Activated CD4-positive, CD25-positive, alpha-beta regulatory T cell treated with anti-CD3 and anti-CD28 coated beads, Interleukin-2, amount 50 U/mL, for 72 hours (primary cell): Measurements from ENCODE around the gene DSCAM.

Experiments
- DNase-seq: peaks from one replicate; pipeline ENCODE4 v3.0.0; 2021

The DSCAM gene

DNA sequence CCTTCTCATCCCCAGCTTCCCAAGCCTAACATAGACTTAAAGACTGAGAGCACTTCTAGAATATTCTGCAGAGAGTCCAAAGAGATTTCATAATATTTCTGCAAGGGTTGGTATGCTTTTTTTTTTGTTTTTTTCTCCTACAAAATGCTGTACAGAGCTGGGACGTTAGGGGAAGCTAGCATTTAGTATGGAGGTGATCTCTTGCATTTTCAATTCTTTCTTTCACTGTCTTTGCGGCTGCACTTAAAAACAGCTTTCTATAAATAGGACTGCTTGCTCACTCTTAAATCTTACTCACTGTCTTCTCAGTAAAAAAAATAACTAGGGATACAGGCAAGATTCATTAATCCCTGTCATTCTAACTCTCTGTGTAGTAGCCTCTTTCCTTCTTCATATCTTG lies 7.4 kb downstream of the DSCAM start:
- DNase-seq: no peak

- DNase-seq: no peak
Observed at GRCh38 chr21:40837456-40837855, 9.5 kb downstream of the DSCAM start.

- no peak for DNase-seq
Observed at GRCh38 chr21:40835184-40835694, 11.7 kb downstream of the DSCAM start.

DNA sequence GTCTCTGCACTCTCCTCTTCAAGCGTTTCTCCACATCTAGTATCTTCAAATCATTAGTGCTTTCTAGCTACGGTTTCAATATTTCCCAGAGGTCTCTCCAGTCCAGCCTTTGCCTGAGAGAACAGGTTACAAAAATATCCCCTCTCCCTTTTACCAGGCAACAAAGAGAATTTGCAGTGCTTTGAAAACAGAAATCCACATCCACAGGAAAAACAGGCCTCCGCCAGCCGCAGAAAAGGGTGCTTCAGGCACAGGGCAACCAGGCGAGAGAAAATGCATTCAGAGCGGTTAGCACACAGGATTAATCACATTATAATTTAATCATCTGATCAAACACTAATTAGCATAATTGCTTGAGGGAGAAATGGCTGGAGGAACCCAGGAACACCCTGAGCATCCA lies 13.8 kb downstream of the DSCAM start:
- DNase-seq: no peak

GRCh38 chr21:40832316-40832715 lies 14.6 kb downstream of the DSCAM start:
- no peak for DNase-seq

- no peak for DNase-seq
Observed at GRCh38 chr21:40830836-40831235, 16.1 kb downstream of the DSCAM start.

- DNase-seq: no peak
Observed at GRCh38 chr21:40829791-40830190, 17.2 kb downstream of the DSCAM start.

DNA sequence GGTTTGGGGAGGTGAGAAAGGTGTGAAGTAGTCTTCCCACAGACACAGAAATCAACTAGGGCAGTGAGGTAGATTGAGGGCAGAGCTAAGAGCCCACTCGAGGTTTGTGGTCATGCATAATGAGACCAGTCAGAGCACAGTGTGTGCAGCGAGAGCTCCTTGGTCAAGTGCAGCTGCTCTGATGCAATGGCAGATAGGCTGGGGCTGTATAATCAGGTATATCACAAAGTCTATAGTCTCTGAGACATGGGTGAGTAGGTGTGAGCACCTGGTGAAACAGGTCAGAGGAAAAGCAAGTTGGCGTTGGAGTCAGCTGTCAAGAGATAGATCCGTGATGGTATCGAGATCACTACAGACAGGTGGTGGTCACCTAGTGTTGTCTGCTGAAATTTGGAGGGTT lies 17.6 kb downstream of the DSCAM start:
- no peak for DNase-seq

DNA sequence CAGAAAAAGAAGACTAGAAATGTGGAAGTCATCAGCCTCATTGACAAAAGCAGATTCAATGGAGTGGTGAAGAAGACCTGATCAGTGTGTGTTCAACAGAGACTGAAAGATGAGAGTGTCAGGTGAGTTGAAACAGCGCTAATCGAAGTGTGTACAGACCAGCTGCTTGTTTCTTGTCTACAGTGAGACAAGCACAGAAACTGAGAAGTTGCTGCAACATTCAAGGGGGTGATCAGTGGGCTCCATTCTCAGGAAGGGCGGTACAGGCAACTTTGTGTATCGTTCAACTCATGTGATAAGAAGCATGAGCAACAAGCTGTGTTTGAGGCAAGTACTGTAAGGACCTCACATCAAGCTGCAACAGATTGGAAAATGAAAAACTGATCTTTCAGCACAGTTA lies 19.4 kb downstream of the DSCAM start:
- no peak for DNase-seq

DNA sequence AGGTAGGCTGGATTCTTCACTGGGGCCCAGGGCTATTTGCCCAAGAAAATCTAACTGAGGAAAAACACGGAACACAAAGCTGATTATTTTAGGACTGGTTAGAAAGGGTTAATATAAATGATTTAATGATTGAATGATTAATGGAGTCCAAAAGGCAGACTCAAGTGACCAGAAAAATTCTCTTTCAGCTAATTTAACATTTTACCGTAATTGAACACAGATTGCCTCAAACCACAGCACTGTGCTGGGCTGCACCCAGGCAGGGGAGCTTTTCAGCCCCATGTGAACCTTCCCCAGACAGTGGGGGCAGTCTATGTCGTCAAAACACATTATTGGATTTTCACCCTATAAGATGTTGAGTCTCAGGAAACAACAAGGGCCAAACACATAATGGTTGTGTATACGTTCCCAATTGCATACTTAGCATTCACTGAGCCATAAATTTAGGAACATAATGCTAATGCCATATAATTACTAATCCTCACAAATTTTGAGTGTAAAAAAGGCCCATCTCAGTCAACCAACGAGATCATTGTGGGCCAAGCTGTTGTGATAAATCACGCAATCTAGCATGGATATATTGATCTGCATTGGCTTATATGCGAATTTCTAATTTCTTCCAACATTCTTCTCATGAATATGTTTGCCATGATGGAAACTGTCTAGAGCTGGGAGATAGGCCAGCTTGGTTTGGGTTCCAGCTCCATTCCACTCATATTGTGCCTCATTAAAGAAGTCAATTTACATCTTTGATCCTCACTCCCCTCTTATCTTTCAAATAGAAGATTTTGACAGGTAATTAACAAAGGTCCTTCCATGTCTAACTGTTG lies 27.7 kb downstream of the DSCAM start:
- DNase-seq: no peak

GRCh38 chr21:40813918-40814317 lies 33.0 kb downstream of the DSCAM start:
- DNase-seq: no peak

GRCh38 chr21:40809673-40810197 lies 37.2 kb downstream of the DSCAM start:
- no peak for DNase-seq

GRCh38 chr21:40803101-40803500 lies 43.9 kb downstream of the DSCAM start:
- DNase-seq: no peak

- no peak for DNase-seq
Observed at GRCh38 chr21:40800126-40800525, 46.8 kb downstream of the DSCAM start.

- DNase-seq: no peak
Observed at GRCh38 chr21:40797891-40798290, 49.1 kb downstream of the DSCAM start.

DNA sequence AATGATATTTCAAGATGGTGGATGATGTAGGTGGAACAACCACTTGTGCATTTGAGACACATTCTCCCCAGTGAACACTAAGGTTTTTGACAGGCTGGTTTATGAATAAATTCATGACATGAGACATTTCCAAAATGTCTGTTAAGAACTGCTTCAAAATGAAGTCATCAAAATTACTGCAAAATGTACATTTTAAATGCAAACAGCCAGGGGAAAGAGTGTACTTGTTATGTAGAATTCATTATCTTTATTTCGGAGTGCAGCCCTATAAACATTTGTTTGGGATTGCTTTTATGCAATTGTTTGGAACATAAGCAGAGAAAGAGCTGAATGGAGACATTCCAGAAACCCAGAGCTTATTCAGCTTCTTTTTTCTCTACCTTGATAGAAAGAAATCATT lies 49.5 kb downstream of the DSCAM start:
- DNase-seq: no peak

GRCh38 chr21:40796464-40796863 lies 50.5 kb downstream of the DSCAM start:
- DNase-seq: no peak

GRCh38 chr21:40795313-40795712 lies 51.6 kb downstream of the DSCAM start:
- no peak for DNase-seq

DNA sequence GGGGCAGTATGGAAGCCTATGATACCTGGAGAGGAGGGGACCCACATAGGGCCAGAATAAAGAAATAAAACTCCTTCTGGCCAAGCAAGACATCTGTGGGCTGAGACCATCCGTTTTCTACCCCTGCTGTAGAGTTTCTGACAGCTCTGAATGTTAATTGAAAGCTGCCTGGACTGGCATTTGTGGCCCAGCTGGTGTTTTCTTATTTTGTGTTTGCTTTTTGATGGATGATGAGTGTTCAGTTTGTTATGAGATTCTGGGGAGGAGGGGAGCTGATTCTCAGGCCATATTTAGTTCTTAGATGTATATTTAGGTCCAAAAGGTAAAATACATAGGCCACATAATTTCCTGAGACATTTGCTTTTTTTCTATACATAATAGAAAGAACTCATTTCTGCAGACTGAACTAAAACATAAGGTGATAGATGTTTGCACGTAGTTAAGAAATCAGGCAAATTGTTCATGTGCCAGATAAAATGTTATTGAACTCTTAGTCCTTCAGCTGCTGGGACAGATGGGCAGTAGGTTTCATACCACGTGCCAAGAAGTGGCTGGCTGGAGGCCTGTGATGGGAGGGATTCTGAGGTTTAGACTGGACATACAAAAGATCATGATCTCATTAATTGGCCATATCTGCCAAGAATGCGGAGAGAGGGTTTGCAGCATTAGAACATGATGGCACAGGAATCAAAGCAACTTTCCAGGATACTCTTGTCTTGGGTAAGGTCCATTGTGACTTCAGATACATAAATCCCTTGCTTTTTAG lies 54.1 kb downstream of the DSCAM start:
- no peak for DNase-seq

DNA sequence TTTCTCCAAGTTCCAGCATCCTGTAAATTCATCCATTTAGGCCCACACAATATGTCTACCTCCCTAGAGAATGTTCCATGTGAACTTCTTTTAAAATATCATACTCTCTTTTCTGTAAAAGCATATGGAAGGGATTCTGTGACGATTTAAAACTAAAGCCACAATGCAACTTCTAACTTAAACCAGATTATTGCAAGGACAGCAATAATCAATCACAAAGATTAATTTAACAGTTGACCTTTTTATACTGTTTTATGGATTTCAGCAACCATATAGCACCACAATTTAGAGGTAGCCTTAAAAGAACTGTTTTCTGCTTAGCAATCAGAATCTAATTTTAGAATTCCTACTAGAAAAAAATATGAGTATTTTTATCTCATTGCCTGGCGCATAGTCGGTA lies 58.3 kb downstream of the DSCAM start:
- no peak for DNase-seq

- DNase-seq: no peak
Observed at GRCh38 chr21:40783404-40783803, 63.6 kb downstream of the DSCAM start.

GRCh38 chr21:40770435-40771055 lies 76.4 kb downstream of the DSCAM start:
- no peak for DNase-seq

DNA sequence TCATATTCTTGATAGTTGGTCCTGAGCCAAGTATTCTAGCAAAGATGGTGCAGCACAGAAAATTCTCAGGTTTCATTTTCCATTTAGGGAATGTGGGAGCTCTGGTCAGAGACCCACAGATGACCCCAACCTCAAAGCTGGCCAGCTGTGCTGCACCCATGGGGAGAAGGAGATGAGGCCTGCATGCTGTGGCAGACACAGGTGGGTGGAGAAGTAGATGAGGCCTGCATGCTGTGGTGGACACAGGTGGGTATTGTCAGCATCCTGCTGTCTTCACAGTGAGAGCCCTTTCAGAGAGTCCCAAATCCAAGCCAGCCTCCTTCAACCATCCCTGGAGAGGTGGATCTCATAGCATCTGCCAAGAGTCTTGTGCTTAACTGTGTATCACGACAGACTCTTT lies 77.7 kb downstream of the DSCAM start:
- DNase-seq: no peak

DNA sequence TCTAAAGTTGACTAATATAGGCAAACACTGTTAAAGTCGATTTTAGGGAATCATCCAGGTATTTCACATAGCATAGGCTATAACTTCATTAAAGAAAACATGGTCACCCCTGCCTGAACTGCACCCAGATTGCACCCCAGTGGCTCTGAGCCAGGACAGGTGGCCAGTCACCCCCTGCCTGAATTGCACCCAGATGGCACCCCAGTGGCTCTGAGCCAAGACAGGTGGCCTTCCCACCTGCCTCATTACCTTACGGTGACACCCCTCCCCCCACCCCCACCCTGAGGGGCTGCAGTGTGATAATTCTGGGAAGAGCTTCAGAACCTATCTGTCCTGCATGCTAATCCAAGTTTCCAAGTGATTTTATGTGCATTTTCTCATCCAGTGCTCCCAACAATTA lies 78.9 kb downstream of the DSCAM start:
- no peak for DNase-seq
